ENCODE results near the gene VKORC1L1.

DNA sequence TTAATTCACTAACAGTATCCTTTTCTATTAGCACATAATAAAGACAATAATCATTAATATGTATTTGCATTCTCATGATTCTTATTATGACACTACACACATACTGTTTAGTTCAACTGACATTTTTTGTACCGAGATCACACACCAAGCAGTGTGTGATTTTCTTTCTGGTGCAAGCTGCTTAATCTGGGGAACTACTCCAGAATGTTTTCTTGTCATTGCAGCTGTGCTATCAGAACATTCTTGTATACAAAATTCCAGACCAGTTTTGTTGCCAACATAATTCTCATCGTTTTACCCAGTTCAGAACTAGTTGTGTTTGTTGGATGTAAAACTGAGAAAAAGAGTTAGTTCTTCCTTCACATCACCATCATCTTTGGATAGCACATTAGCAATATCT lies 37.4 kb downstream of the VKORC1L1 start:
- TF ChIP-seq, protein P1, sequence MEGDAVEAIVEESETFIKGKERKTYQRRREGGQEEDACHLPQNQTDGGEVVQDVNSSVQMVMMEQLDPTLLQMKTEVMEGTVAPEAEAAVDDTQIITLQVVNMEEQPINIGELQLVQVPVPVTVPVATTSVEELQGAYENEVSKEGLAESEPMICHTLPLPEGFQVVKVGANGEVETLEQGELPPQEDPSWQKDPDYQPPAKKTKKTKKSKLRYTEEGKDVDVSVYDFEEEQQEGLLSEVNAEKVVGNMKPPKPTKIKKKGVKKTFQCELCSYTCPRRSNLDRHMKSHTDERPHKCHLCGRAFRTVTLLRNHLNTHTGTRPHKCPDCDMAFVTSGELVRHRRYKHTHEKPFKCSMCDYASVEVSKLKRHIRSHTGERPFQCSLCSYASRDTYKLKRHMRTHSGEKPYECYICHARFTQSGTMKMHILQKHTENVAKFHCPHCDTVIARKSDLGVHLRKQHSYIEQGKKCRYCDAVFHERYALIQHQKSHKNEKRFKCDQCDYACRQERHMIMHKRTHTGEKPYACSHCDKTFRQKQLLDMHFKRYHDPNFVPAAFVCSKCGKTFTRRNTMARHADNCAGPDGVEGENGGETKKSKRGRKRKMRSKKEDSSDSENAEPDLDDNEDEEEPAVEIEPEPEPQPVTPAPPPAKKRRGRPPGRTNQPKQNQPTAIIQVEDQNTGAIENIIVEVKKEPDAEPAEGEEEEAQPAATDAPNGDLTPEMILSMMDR (IDR thresholded peaks at IDR 0.05; ENCODE audit: extremely low read depth in 1 of 2, insufficient read depth in 1 of 2, low read depth in 1 of 2, low read length in 2 of 2): no peak
- TF ChIP-seq MYC (IDR thresholded peaks at IDR 0.05; ENCODE audit: low read depth, low read length) (no peak), POLR2A (IDR thresholded peaks at IDR 0.05; ENCODE audit: low read depth, low read length) (no peak), POLR2AphosphoS5 (IDR thresholded peaks at IDR 0.05; ENCODE audit: insufficient read depth, low read depth, low read length) (no peak), FOS (IDR thresholded peaks at IDR 0.05; ENCODE audit: borderline replicate concordance, insufficient read depth, low read length) (no peak)
- TF ChIP-seq, protein P2, sequence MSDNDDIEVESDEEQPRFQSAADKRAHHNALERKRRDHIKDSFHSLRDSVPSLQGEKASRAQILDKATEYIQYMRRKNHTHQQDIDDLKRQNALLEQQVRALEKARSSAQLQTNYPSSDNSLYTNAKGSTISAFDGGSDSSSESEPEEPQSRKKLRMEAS (IDR thresholded peaks at IDR 0.05; ENCODE audit: insufficient read depth, insufficient read length): no peak

Measured in endothelial cell of umbilical vein (primary cell).